GM12892 (cell line): ENCODE results near the gene FANCE.

Experiments used
- POLR2A ChIP-seq: IDR thresholded peaks from 2 replicates; pipeline ENCODE4 v1.6.1; 2011; ENCODE audit warnings: low read depth, low read length, control low read depth
- POLR2AphosphoS5 ChIP-seq: IDR thresholded peaks from 2 replicates; pipeline ENCODE4 v1.6.1; 2011; ENCODE audit warnings: low read depth, low read length, control low read depth

DNA sequence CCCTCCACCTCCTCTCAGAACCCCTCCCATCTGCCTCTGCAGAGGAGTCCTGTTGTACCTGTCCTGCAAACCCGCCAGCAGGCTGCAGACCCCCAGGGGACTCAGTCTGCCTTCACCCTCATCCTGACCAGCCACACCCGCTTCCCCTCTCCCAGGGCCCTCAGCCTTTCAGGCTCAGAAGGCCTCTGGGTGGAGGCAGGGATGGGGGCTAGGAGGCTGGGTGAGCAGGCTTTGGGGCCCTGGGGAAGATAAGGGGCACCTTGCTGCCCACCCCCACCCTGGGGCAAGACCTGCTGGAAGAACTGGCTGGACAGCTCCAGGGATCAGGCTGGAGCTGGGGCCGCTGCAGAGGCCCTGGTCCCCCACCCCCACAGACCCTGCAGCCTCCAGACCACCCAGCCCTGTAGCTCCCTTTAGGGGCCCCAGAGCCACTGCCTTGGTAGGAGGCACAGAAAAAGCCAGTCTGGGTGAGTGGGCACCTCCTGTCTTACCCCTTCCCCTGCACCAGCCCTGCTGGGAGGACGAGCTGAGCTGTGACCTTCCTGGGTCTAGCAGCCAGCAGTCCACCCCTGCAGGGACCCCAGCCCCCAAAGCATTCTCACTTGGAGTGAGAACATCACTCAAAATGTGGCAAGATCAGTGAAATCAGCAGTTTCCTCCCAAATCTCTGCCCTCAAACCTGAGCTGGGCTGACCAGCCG is 39.6 kb downstream of the FANCE start:
- TF ChIP-seq POLR2A, result no peak
- TF ChIP-seq POLR2AphosphoS5, result no peak
